Measurements from ENCODE around the gene BCAS3.
"Not testable (repeated sequence)": the region's sequence is repeated elsewhere in the genome, so short reads cannot be mapped to it uniquely, and the experiment has no call there.

The BCAS3 gene

GRCh38 chr17:61227866-61228265 is 550.2 kb downstream of the BCAS3 start:
- DNase-seq (ENCODE audit: low spot score), result no peak

GRCh38 chr17:61230461-61230860 is 552.8 kb downstream of the BCAS3 start:
- no peak for DNase-seq (ENCODE audit: low spot score)

GRCh38 chr17:61230972-61231820 is 553.5 kb downstream of the BCAS3 start:
- DNase-seq (ENCODE audit: low spot score), result no peak

GRCh38 chr17:61232871-61233270 is 555.2 kb downstream of the BCAS3 start:
- no peak for DNase-seq (ENCODE audit: low spot score)

- no peak for DNase-seq (ENCODE audit: low spot score)
Measured at GRCh38 chr17:61233991-61234750, 556.5 kb downstream of the BCAS3 start.

- no peak for DNase-seq (ENCODE audit: low spot score)
Measured at GRCh38 chr17:61235001-61235826, 557.6 kb downstream of the BCAS3 start.

GRCh38 chr17:61235827-61236197 is 558.2 kb downstream of the BCAS3 start:
- no peak for DNase-seq (ENCODE audit: low spot score)

GRCh38 chr17:61237275-61237674 is 559.6 kb downstream of the BCAS3 start:
- DNase-seq (ENCODE audit: low spot score), result no peak

GRCh38 chr17:61238455-61238933 is 560.8 kb downstream of the BCAS3 start:
- DNase-seq (ENCODE audit: low spot score), result no peak

GRCh38 chr17:61239327-61239726 is 561.7 kb downstream of the BCAS3 start:
- DNase-seq (ENCODE audit: low spot score), result no peak

GRCh38 chr17:61239953-61240352 is 562.3 kb downstream of the BCAS3 start:
- no peak for DNase-seq (ENCODE audit: low spot score)

- no peak for DNase-seq (ENCODE audit: low spot score)
Measured at GRCh38 chr17:61240851-61241468, 563.3 kb downstream of the BCAS3 start.

- DNase-seq (ENCODE audit: low spot score), result not testable (repeated sequence)
Measured at GRCh38 chr17:61244988-61245387, 567.3 kb downstream of the BCAS3 start.

- no peak for DNase-seq (ENCODE audit: low spot score)
Measured at GRCh38 chr17:61245706-61246135, 568.1 kb downstream of the BCAS3 start.

GRCh38 chr17:61247439-61247838 is 569.8 kb downstream of the BCAS3 start:
- DNase-seq (ENCODE audit: low spot score), result no peak

- no peak for DNase-seq (ENCODE audit: low spot score)
Measured at GRCh38 chr17:61248399-61248798, 570.7 kb downstream of the BCAS3 start.

- no peak for DNase-seq (ENCODE audit: low spot score)
Measured at GRCh38 chr17:61249649-61250299, 572.1 kb downstream of the BCAS3 start.

- DNase-seq (ENCODE audit: low spot score), result no peak
Measured at GRCh38 chr17:61250335-61250890, 572.8 kb downstream of the BCAS3 start.

- no peak for DNase-seq (ENCODE audit: low spot score)
Measured at GRCh38 chr17:61251939-61252865, 574.6 kb downstream of the BCAS3 start.

GRCh38 chr17:61253362-61253761 is 575.7 kb downstream of the BCAS3 start:
- DNase-seq (ENCODE audit: low spot score), result no peak

Data from CD4-positive, alpha-beta T cell treated with Interleukin-15 for 4 hours (primary cell).